Testis (tissue), 2 donors: ENCODE measurements around the gene KLF6.

Experiments
- POLR2A ChIP-seq: fragments of 450-650 bp; IDR thresholded peaks from one replicate; pipeline ENCODE4 v1.6.1; 2017; ENCODE audit warnings: antibody characterized with exemption, mild to moderate bottlenecking, moderate library complexity
- TF ChIP-seq, protein P1 (sequence below), 3 experiments: fragments of 450-650 bp in 2 of 3; fragments of 200-600 bp in 1 of 3; sonication (generic) in 1 of 3; IDR thresholded peaks; one replicate each; pipeline ENCODE4 v1.5.1; 2016 to 2019; ENCODE audit warnings: antibody characterized with exemption in 3 of 3, mild to moderate bottlenecking in 2 of 3, moderate library complexity in 1 of 3

DNA sequence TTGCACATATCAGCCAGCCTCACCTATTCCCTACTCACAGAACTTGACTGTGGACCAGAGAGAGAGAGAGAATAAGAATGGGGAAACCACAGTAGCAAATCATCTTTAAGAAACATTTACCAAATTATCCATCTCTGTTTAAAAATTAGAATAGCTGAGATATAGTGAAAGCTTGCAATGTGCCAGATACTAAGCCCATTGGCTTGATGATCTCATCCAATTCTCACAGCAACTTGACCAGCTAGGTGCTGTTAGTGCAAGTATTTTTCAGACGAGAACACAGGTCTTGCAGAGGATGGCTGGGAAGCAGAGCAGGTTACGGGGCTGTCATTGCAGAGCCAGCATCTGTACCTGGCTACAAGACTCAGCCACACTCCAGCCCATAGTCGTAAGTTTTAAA is 50.9 kb downstream of the KLF6 start:
- TF ChIP-seq, protein P1, sequence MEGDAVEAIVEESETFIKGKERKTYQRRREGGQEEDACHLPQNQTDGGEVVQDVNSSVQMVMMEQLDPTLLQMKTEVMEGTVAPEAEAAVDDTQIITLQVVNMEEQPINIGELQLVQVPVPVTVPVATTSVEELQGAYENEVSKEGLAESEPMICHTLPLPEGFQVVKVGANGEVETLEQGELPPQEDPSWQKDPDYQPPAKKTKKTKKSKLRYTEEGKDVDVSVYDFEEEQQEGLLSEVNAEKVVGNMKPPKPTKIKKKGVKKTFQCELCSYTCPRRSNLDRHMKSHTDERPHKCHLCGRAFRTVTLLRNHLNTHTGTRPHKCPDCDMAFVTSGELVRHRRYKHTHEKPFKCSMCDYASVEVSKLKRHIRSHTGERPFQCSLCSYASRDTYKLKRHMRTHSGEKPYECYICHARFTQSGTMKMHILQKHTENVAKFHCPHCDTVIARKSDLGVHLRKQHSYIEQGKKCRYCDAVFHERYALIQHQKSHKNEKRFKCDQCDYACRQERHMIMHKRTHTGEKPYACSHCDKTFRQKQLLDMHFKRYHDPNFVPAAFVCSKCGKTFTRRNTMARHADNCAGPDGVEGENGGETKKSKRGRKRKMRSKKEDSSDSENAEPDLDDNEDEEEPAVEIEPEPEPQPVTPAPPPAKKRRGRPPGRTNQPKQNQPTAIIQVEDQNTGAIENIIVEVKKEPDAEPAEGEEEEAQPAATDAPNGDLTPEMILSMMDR (IDR thresholded peaks at IDR 0.05) = no peak
- no peak for TF ChIP-seq POLR2A
